GM12878 (cell line): ENCODE data around the gene SRPK2. TPM values are rescaled to one million over a fixed set of nuclear protein-coding genes. Genes with fewer than 3 reads are reported as not detected.

ENCODE experiments used
- ATF7 ChIP-seq: fragments of 450-650 bp; IDR thresholded peaks from 2 replicates; pipeline ENCODE4 v1.6.1; 2016; ENCODE audit warnings: low read depth, mild to moderate bottlenecking
- BHLHE40 ChIP-seq, 2 experiments: fragments of 450-650 bp in 1 of 2; IDR thresholded peaks; 2 replicates each; pipeline ENCODE4 v1.6.1; 2011 to 2017; ENCODE audit warnings: low read depth in 2 of 2, borderline replicate concordance in 1 of 2, improper control_type of control experiment in 1 of 2, low read length in 1 of 2, mild to moderate bottlenecking in 1 of 2
- BMI1 ChIP-seq: fragments of 450-650 bp; IDR thresholded peaks from 2 replicates; pipeline ENCODE4 v1.6.1; 2016; ENCODE audit warnings: mild to moderate bottlenecking, moderate library complexity, borderline replicate concordance
- DPF2 ChIP-seq: fragments of 450-650 bp; IDR thresholded peaks from 2 replicates; pipeline ENCODE4 v1.6.1; 2017; ENCODE audit warnings: mild to moderate bottlenecking
- E2F8 ChIP-seq: fragments of 450-650 bp; IDR thresholded peaks from 2 replicates; pipeline ENCODE4 v1.6.1; 2018; ENCODE audit warnings: mild to moderate bottlenecking, low read depth, moderate library complexity; ENCODE audit not compliant: partially characterized antibody
- EP300 ChIP-seq, 2 experiments: fragments of 150-350 bp in 1 of 2; IDR thresholded peaks; 2 replicates each; pipeline ENCODE4 v1.6.1; 2011 to 2012; ENCODE audit warnings: low read depth in 2 of 2, low read length in 2 of 2, borderline replicate concordance in 1 of 2, improper control_type of control experiment in 1 of 2, inconsistent platforms in 1 of 2; ENCODE audit not compliant: control insufficient read depth in 1 of 2
- EZH2 ChIP-seq: IDR thresholded peaks from 2 replicates; pipeline ENCODE4 v1.6.1; 2012; ENCODE audit warnings: low read depth, mild to moderate bottlenecking, control low read depth, inconsistent platforms, low read length, borderline replicate concordance; ENCODE audit not compliant: control insufficient read depth
- GABPA ChIP-seq: IDR thresholded peaks from 2 replicates; pipeline ENCODE4 v1.6.1; 2014; ENCODE audit warnings: antibody characterized with exemption, low read depth, mild to moderate bottlenecking, inconsistent platforms
- GATAD2B ChIP-seq: fragments of 450-650 bp; conservative IDR thresholded peaks from 2 replicates; pipeline ENCODE4 v1.6.1; 2017; ENCODE audit warnings: low read depth, mild to moderate bottlenecking, moderate library complexity
- NFIC ChIP-seq: IDR thresholded peaks from 2 replicates; pipeline ENCODE4 v1.6.1; 2012; ENCODE audit warnings: low read depth, mild to moderate bottlenecking, inconsistent platforms, low read length, moderate library complexity
- RB1 ChIP-seq: fragments of 450-650 bp; formaldehyde crosslinking; IDR thresholded peaks from 2 replicates; pipeline ENCODE4 v1.6.1; 2017; ENCODE audit warnings: mild to moderate bottlenecking, borderline replicate concordance
- SP1 ChIP-seq: IDR thresholded peaks from one replicate; pipeline ENCODE4 v1.6.1; 2011; ENCODE audit warnings: low read depth, low read length
- SREBF2 ChIP-seq: IDR thresholded peaks from 2 replicates; pipeline ENCODE4 v1.6.1; 2012; ENCODE audit warnings: mild to moderate bottlenecking, low read length
- STAT3 ChIP-seq: IDR thresholded peaks from 2 replicates; pipeline ENCODE4 v1.6.1; 2011; ENCODE audit warnings: low read depth, low read length, improper control_type of control experiment
- TAF1 ChIP-seq: IDR thresholded peaks from 2 replicates; pipeline ENCODE4 v1.6.1; 2011; ENCODE audit warnings: mild to moderate bottlenecking, low read depth, low read length, borderline replicate concordance
- TARDBP ChIP-seq: IDR thresholded peaks from 2 replicates; pipeline ENCODE4 v1.6.1; 2016; ENCODE audit warnings: borderline replicate concordance
- TCF12 ChIP-seq: IDR thresholded peaks from 2 replicates; pipeline ENCODE4 v1.6.1; 2011; ENCODE audit warnings: low read depth, mild to moderate bottlenecking, low read length
- polyA plus RNA-seq, 11 experiments: library from polyadenylated mRNA; depleted of rRNA in 4 of 11; unstranded in 6 of 11; stranded (reverse) in 5 of 11; fragments of >200 nt; fragmentation: Nextera tagmentation in 4 of 11; fragmentation: Illumina TruSeq in 1 of 11; extraction: Ambion mirVana in 4 of 11; extraction: Trizol in 1 of 11; gene quantifications; 1 replicate in 1 of 11; 2 replicates in 10 of 11; pipeline versions ENCODE4 v1.2.1 to v1.2.3, GENCODE V29; 2011 to 2016; ENCODE audit warnings: inconsistent platforms in 2 of 11, missing spikeins in 2 of 11, low read depth in 1 of 11
- total RNA-seq, 4 experiments: library from RNA; depleted of rRNA in 3 of 4; stranded (reverse); fragments of >200 nt in 3 of 4; fragmentation: Illumina TruSeq in 1 of 4; extraction: Trizol in 1 of 4; gene quantifications; 2 replicates each; pipeline versions ENCODE4 v1.2.1 to v1.2.3, GENCODE V29; 2013 to 2021
- TF ChIP-seq, protein P1 (sequence below): IDR thresholded peaks from 2 replicates; pipeline ENCODE4 v1.6.1; 2011; ENCODE audit warnings: low read depth, low read length, improper control_type of control experiment, borderline replicate concordance
- TF ChIP-seq, protein P2 (sequence below), 3 experiments: IDR thresholded peaks in 2 of 3; conservative IDR thresholded peaks in 1 of 3; 2 replicates each; pipeline ENCODE4 v1.5.1; 2011; ENCODE audit warnings: low read depth in 3 of 3, low read length in 3 of 3, mild to moderate bottlenecking in 3 of 3, control low read depth in 2 of 3, moderate library complexity in 2 of 3, inconsistent platforms in 1 of 3, mixed read lengths in 1 of 3; ENCODE audit not compliant: control insufficient read depth in 2 of 3, insufficient read depth in 1 of 3; ENCODE audit errors: extremely low read depth in 1 of 3
- TF ChIP-seq, protein P3 (sequence below): fragments of 450-650 bp; IDR thresholded peaks from 2 replicates; pipeline ENCODE4 v1.6.1; 2016; ENCODE audit warnings: mild to moderate bottlenecking, moderate library complexity, borderline replicate concordance

SRPK2 gene
- total and polyA plus RNA-seq, 10 of the 15 experiments (the other 5 are each of a cell fraction or from before 2014, with no cell fraction given): 13.2 to 32.8 (median 24.5) TPM

GRCh38 chr7:105210721-105211205, 178.0 kb downstream of the SRPK2 start (continued):
- TF ChIP-seq EP300 (IDR thresholded peaks at IDR 0.05; ENCODE audit: borderline replicate concordance in 1 of 2, control insufficient read depth in 1 of 2, low read depth in 2 of 2, low read length in 2 of 2) (no peak), DPF2 (no peak), BMI1 (no peak), GABPA (no peak), EZH2 (no peak), TCF12 (0 out of 2 replicates have a peak, but pooled peaks have one; percentile 56), BHLHE40 (IDR thresholded peaks at IDR 0.05; ENCODE audit: borderline replicate concordance in 1 of 2, low read depth in 2 of 2, low read length in 1 of 2) (peak in 1 of 2 experiments; percentile 21; a peak in 1 of 4 replicates), TARDBP (no peak), RB1 (no peak), SP1 (no peak), GATAD2B (no peak), ATF7 (0 out of 2 replicates have a peak, but pooled peaks have one; percentile 13), SREBF2 (no peak), STAT3 (no peak), E2F8 (no peak), TAF1 (no peak), NFIC (no peak)
- TF ChIP-seq, protein P1, sequence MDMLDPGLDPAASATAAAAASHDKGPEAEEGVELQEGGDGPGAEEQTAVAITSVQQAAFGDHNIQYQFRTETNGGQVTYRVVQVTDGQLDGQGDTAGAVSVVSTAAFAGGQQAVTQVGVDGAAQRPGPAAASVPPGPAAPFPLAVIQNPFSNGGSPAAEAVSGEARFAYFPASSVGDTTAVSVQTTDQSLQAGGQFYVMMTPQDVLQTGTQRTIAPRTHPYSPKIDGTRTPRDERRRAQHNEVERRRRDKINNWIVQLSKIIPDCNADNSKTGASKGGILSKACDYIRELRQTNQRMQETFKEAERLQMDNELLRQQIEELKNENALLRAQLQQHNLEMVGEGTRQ: no peak
- TF ChIP-seq, protein P2, sequence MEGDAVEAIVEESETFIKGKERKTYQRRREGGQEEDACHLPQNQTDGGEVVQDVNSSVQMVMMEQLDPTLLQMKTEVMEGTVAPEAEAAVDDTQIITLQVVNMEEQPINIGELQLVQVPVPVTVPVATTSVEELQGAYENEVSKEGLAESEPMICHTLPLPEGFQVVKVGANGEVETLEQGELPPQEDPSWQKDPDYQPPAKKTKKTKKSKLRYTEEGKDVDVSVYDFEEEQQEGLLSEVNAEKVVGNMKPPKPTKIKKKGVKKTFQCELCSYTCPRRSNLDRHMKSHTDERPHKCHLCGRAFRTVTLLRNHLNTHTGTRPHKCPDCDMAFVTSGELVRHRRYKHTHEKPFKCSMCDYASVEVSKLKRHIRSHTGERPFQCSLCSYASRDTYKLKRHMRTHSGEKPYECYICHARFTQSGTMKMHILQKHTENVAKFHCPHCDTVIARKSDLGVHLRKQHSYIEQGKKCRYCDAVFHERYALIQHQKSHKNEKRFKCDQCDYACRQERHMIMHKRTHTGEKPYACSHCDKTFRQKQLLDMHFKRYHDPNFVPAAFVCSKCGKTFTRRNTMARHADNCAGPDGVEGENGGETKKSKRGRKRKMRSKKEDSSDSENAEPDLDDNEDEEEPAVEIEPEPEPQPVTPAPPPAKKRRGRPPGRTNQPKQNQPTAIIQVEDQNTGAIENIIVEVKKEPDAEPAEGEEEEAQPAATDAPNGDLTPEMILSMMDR (IDR thresholded peaks at IDR 0.05 in 2 of 3, conservative IDR thresholded peaks at IDR 0.05 in 1 of 3; ENCODE audit: control insufficient read depth in 2 of 3, extremely low read depth in 1 of 3, insufficient read depth in 1 of 3, low read depth in 3 of 3, low read length in 3 of 3): no peak
- TF ChIP-seq, protein P3, sequence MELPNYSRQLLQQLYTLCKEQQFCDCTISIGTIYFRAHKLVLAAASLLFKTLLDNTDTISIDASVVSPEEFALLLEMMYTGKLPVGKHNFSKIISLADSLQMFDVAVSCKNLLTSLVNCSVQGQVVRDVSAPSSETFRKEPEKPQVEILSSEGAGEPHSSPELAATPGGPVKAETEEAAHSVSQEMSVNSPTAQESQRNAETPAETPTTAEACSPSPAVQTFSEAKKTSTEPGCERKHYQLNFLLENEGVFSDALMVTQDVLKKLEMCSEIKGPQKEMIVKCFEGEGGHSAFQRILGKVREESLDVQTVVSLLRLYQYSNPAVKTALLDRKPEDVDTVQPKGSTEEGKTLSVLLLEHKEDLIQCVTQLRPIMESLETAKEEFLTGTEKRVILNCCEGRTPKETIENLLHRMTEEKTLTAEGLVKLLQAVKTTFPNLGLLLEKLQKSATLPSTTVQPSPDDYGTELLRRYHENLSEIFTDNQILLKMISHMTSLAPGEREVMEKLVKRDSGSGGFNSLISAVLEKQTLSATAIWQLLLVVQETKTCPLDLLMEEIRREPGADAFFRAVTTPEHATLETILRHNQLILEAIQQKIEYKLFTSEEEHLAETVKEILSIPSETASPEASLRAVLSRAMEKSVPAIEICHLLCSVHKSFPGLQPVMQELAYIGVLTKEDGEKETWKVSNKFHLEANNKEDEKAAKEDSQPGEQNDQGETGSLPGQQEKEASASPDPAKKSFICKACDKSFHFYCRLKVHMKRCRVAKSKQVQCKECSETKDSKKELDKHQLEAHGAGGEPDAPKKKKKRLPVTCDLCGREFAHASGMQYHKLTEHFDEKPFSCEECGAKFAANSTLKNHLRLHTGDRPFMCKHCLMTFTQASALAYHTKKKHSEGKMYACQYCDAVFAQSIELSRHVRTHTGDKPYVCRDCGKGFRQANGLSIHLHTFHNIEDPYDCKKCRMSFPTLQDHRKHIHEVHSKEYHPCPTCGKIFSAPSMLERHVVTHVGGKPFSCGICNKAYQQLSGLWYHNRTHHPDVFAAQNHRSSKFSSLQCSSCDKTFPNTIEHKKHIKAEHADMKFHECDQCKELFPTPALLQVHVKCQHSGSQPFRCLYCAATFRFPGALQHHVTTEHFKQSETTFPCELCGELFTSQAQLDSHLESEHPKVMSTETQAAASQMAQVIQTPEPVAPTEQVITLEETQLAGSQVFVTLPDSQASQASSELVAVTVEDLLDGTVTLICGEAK: peak; percentile 22; the same call in 1 of the 2 replicates
